Naive thymus-derived CD4-positive, alpha-beta T cell (primary cell): ENCODE data around the gene CDK5. TPM values are rescaled to one million over a fixed set of nuclear protein-coding genes. Genes with fewer than 3 reads are reported as not detected.
"Not testable (repeated sequence)": the region's sequence is repeated elsewhere in the genome, so short reads cannot be mapped to it uniquely, and the experiment has no call there.

Source experiments
- ATAC-seq: fragments of 150-1000 bp; cut with Tn5 transposase; 2 replicates; pipeline ENCODE4 v1.10.0; 2021; ENCODE audit warnings: mild to moderate bottlenecking, moderate library complexity
- CTCF ChIA-PET: fragments of 350-600 bp; sonication (Branson Sonifier 250); formaldehyde crosslinking; loops from one replicate; lab custom pipeline; 2021; ENCODE audit warnings: antibody characterized with exemption; lab: Charles Lee
- POLR2A ChIA-PET: fragments of 350-600 bp; sonication (Branson Sonifier 250); formaldehyde crosslinking; loops from one replicate; lab custom pipeline; 2021; ENCODE audit warnings: antibody characterized with exemption, inconsistent platforms; lab: Charles Lee
- DNase-seq, 9 donors: peaks; one replicate each; pipeline versions ENCODE4 v3.0.0 to v3.0.0-alpha.2; 2020 to 2022; ENCODE audit warnings: mixed read lengths in 1 of 9
- H3K27ac ChIP-seq: one replicate; pipeline ENCODE4 v1.7.0; 2013; ENCODE audit warnings: mild to moderate bottlenecking, low read depth, low read length, moderate library complexity
- H3K27me3 ChIP-seq, 2 donors: one replicate each; pipeline ENCODE4 v1.7.0; 2013; ENCODE audit warnings: low read length in 2 of 2, mild to moderate bottlenecking in 2 of 2, moderate library complexity in 2 of 2; ENCODE audit not compliant: control insufficient read depth in 2 of 2, insufficient read depth in 2 of 2
- H3K36me3 ChIP-seq, 3 experiments: 1 replicate in 2 of 3; 2 replicates in 1 of 3; pipeline ENCODE4 v1.7.0; 2013; ENCODE audit warnings: low read length in 3 of 3, mild to moderate bottlenecking in 3 of 3, moderate library complexity in 1 of 3; ENCODE audit not compliant: insufficient read depth in 3 of 3, control insufficient read depth in 2 of 3
- H3K4me1 ChIP-seq, 2 donors: one replicate each; pipeline ENCODE4 v1.7.0; 2013; ENCODE audit warnings: low read length in 2 of 2, mild to moderate bottlenecking in 2 of 2, moderate library complexity in 1 of 2; ENCODE audit not compliant: control insufficient read depth in 2 of 2, insufficient read depth in 2 of 2
- H3K4me3 ChIP-seq: 2 replicates; pipeline ENCODE4 v1.7.0; 2013; ENCODE audit warnings: mild to moderate bottlenecking, low read length
- H3K9me3 ChIP-seq, 3 experiments: 1 replicate in 2 of 3; 2 replicates in 1 of 3; pipeline ENCODE4 v1.7.0; 2013; ENCODE audit warnings: low read length in 3 of 3; ENCODE audit not compliant: control insufficient read depth in 2 of 3
- H3K27ac Mint-ChIP-seq, 9 donors: one replicate each; pipeline ENCODE4 v1.8.0; 2020 to 2022; ENCODE audit warnings: mixed read lengths in 9 of 9, mild to moderate bottlenecking in 8 of 9, moderate library complexity in 5 of 9, inconsistent platforms in 2 of 9
- H3K27me3 Mint-ChIP-seq, 5 donors: one replicate each; pipeline ENCODE4 v1.8.0; 2021 to 2022; ENCODE audit warnings: mixed read lengths in 5 of 5, mild to moderate bottlenecking in 1 of 5
- H3K36me3 Mint-ChIP-seq, 5 donors: one replicate each; pipeline ENCODE4 v1.8.0; 2020 to 2022; ENCODE audit warnings: mixed read lengths in 5 of 5, mild to moderate bottlenecking in 3 of 5, inconsistent platforms in 1 of 5
- H3K4me1 Mint-ChIP-seq, 7 donors: one replicate each; pipeline ENCODE4 v1.8.0; 2020 to 2022; ENCODE audit warnings: mixed read lengths in 7 of 7, mild to moderate bottlenecking in 3 of 7, inconsistent platforms in 1 of 7
- H3K4me3 Mint-ChIP-seq, 10 donors: one replicate each; pipeline ENCODE4 v1.8.0; 2020 to 2022; ENCODE audit warnings: mild to moderate bottlenecking in 10 of 10, mixed read lengths in 10 of 10, moderate library complexity in 6 of 10, inconsistent platforms in 2 of 10
- H3K9me3 Mint-ChIP-seq, 11 donors: one replicate each; pipeline ENCODE4 v1.8.0; 2020 to 2022; ENCODE audit warnings: mixed read lengths in 11 of 11, mild to moderate bottlenecking in 4 of 11, inconsistent platforms in 1 of 11, moderate library complexity in 1 of 11
- intact Hi-C, 2 donors: fragments of 100-400 bp; cut with micrococcal nuclease; formaldehyde crosslinking; loops; one replicate each; pipeline ENCODE4 v1.15.1; 2023
- polyA plus RNA-seq, 2 donors: library from polyadenylated mRNA; unstranded; fragments of 300-500 nt; fragmentation: Illumina TruSeq; gene quantifications; one replicate each; pipeline ENCODE4 v1.2.3, GENCODE V29; 2021
- total RNA-seq, 6 experiments: library from RNA in 5 of 6; stranded (reverse) in 5 of 6; gene quantifications; 1 replicate in 5 of 6; 2 replicates in 1 of 6; pipeline ENCODE4 v1.2.3 and lab custom pipeline; 2021 to 2026

Gene CDK5
- total and polyA plus RNA-seq, 7 experiments from 2014 or later, result 4.2 to 20.2 (median 7.7) TPM

DNA sequence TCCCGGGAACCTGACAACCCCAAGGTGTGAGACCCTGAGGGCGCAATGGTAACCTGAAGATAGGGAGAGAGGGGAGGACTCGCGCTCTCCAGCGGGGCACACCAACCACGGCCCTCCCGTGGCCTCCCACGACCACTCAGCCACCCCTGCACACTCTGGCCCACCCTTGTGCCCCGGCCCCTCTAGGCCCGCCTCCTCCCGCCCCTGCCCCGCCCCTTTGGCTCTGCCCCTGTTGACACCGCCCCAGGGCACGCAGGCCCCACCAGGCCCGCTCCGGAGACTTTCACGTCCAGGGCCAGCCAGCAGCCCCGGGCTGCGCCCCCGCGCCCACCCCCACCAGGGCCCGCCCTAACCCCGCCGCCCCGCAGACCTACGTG is 44.4 kb downstream of the CDK5 start:
- no peak for ATAC-seq
- H3K4me3 ChIP-seq, result peak overlapping the region; percentile 27
- H3K27me3 Mint-ChIP-seq, result peaks cover 0 to 7% (median 0%) of the 10 kb centered on the region in 5 donors
- POLR2A ChIA-PET, result interaction anchor here (1.0 to 4.9 kb wide), 8 partner anchors 15 to 645 kb away, joined by 3 to 34 read pairs (median 6); partner anchors contain the start of genes ABCB8, CDK5 and REPIN1
- peaks cover 54 to 89% of the 10 kb centered on the region in 2 donors for H3K4me1 ChIP-seq
- DNase-seq, result no peak
- H3K27ac ChIP-seq, result peak overlapping the region; percentile 97
- CTCF ChIA-PET, result interaction anchor here (0.7 to 2.4 kb wide), 6 partner anchors 15 to 291 kb away, joined by 3 to 14 read pairs (median 4); partner anchors contain the start of gene NOS3
- peaks cover 0 to 4% (median 0%) of the 10 kb centered on the region in 11 donors for H3K9me3 Mint-ChIP-seq
- H3K4me3 Mint-ChIP-seq, result peak overlapping the region; percentile 78 to 98 (median 92)
- intact Hi-C loops, result loop anchor here (1.0 to 5.0 kb wide), 12 partner anchors 15 to 691 kb away; partner anchors contain the start of genes ABCB8 (in 2 of the 2), ABCF2 (in 1 of the 2), ACTR3C (in 1 of the 2) and AGAP3 (in 1 of the 2)
- no peaks in the 10 kb centered on the region for H3K36me3 ChIP-seq
- no peaks in the 10 kb centered on the region for H3K27me3 ChIP-seq
- peaks cover 0 to 20% (median 0%) of the 10 kb centered on the region in 5 donors for H3K36me3 Mint-ChIP-seq
- H3K9me3 ChIP-seq, result no peaks in the 10 kb centered on the region
- peaks cover 53 to 90% (median 82%) of the 10 kb centered on the region in 7 donors for H3K4me1 Mint-ChIP-seq
- H3K27ac Mint-ChIP-seq, result peak overlapping the region; percentile 96 to 100 (median 99)

- Mint-ChIP-seq H3K4me1 (peaks cover 52 to 90% (median 82%) of the 10 kb centered on the region in 7 donors), H3K27me3 (peaks cover 0 to 5% (median 0%) of the 10 kb centered on the region in 5 donors), H3K9me3 (peaks cover 0 to 4% (median 0%) of the 10 kb centered on the region in 11 donors), H3K36me3 (peaks cover 0 to 20% (median 0%) of the 10 kb centered on the region in 5 donors), H3K27ac (peak overlapping the region; percentile 81 to 99 (median 98)), H3K4me3 (peak overlapping the region; percentile 42 to 91 (median 74))
- Histone ChIP-seq H3K4me1 (peaks cover 56 to 89% of the 10 kb centered on the region in 2 donors), H3K36me3 (no peaks in the 10 kb centered on the region), H3K27ac (peak overlapping the region; percentile 97), H3K4me3 (peak overlapping the region; percentile 27), H3K27me3 (no peaks in the 10 kb centered on the region), H3K9me3 (no peaks in the 10 kb centered on the region)
- DNase-seq, result peak in 3 of 9 donors; percentile 22 to 41 (median 35)
- intact Hi-C loops, result loop anchor here (1.0 to 5.0 kb wide), 12 partner anchors 15 to 691 kb away; partner anchors contain the start of genes ABCB8 (in 2 of the 2), ABCF2 (in 1 of the 2), ACTR3C (in 1 of the 2) and AGAP3 (in 1 of the 2)
- peak; percentile 8 for ATAC-seq
- CTCF ChIA-PET, result interaction anchor here (0.7 to 2.4 kb wide), 4 partner anchors 16 to 98 kb away, joined by 3 to 14 read pairs (median 6); partner anchors contain the start of gene ABCB8
- POLR2A ChIA-PET, result interaction anchor here (0.5 to 4.9 kb wide), 5 partner anchors 14 to 267 kb away, joined by 3 to 34 read pairs (median 6); no protein-coding TSS in a partner anchor
Measured at GRCh38 chr7:151012911-151013347, 44.8 kb downstream of the CDK5 start.

DNA sequence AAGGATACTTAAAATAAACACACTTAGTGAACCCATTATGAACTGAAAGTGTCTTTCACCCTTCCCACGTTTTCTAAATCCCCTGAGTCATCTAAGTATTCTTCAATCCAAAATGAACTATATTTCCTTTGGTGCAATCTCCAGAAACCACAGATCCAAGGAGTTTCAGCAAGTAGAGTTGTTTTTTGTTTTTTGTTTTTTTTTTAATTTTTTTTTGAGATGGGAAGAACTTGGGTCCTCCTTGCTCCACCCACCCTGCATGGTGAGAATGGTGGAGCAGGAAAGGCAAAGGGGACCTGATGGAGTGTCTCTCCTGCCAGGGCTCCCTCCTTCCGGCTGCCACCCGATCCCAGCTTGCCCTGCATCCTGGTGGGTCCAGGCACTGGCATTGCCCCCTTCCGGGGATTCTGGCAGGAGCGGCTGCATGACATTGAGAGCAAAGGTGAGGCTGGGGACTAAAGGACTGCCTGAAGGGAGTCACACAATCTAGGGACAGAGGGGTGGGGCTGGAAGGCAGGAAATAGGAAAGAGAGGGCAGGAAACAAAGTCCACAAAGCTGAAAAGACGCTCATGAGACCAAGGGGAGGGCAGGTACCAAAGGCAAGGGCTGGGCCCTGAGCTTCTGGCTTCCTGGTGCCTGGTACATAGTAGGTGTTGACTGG is 45.5 kb downstream of the CDK5 start:
- ChIA-PET CTCF (interaction anchor here (0.6 to 5.1 kb wide), 8 partner anchors 15 to 99 kb away, joined by 3 to 28 read pairs (median 4); partner anchors contain the start of gene ABCB8), POLR2A (interaction anchor here (0.5 to 4.9 kb wide), 5 partner anchors 13 to 267 kb away, joined by 3 to 34 read pairs (median 4); no protein-coding TSS in a partner anchor)
- ATAC-seq, result no peak
- Mint-ChIP-seq H3K27ac (peak overlapping the region; percentile 81 to 99 (median 98)), H3K4me3 (peak overlapping the region; percentile 42 to 91 (median 74)), H3K9me3 (peaks cover 0 to 4% (median 0%) of the 10 kb centered on the region in 11 donors), H3K27me3 (no peaks in the 10 kb centered on the region), H3K4me1 (peaks cover 55 to 90% (median 81%) of the 10 kb centered on the region in 7 donors), H3K36me3 (peaks cover 0 to 20% (median 0%) of the 10 kb centered on the region in 5 donors)
- no peak overlapping the region for H3K4me3 ChIP-seq
- H3K4me1 ChIP-seq, result peaks cover 64 to 89% of the 10 kb centered on the region in 2 donors
- no peaks in the 10 kb centered on the region for H3K27me3 ChIP-seq
- peak in 1 of 9 donors; percentile 18 for DNase-seq
- H3K27ac ChIP-seq, result peak overlapping the region; percentile 97
- no peaks in the 10 kb centered on the region for H3K9me3 ChIP-seq
- no peaks in the 10 kb centered on the region for H3K36me3 ChIP-seq
- intact Hi-C loops, result loop anchor here (2.0 to 5.0 kb wide), 5 partner anchors 37 to 690 kb away; partner anchors contain the start of genes ABCF2 (in 1 of the 2), ACTR3C (in 1 of the 2), AGAP3 (in 1 of the 2) and LRRC61 (in 1 of the 2)

DNA sequence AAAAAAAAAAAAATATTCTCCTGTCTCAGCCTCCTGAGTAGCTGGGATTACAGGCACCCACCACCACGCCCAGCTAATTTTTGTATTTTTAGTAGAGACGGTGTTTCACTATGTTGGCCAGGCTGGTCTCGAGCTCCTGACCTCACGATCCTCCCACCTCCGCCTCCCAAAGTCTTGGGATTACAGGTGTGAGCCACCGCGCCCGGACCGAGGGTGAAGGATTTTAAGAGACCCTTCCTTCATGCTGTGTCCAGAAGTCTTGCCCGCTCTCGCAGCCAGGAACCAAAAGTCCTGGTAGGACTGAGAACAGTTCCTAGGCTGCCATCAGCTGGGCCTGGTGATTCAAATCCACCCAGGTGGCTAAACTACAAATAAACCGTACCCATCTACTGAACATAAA is 46.1 kb downstream of the CDK5 start:
- POLR2A ChIA-PET, result interaction anchor here (0.9 to 4.9 kb wide), 6 partner anchors 8 to 436 kb away, joined by 3 to 33 read pairs (median 7); partner anchors contain the start of gene ABCB8
- H3K9me3 Mint-ChIP-seq, H3K9me3 ChIP-seq, H3K27me3 Mint-ChIP-seq, H3K36me3 ChIP-seq, H3K27me3 ChIP-seq, H3K4me3 ChIP-seq, DNase-seq, ATAC-seq: not testable (repeated sequence)
- H3K4me1 Mint-ChIP-seq, result peaks cover 53 to 90% (median 77%) of the 10 kb centered on the region in 7 donors
- H3K36me3 Mint-ChIP-seq, result peaks cover 0 to 20% (median 0%) of the 10 kb centered on the region in 5 donors
- H3K27ac Mint-ChIP-seq, result peak overlapping the region; percentile 81 to 99 (median 98)
- Histone ChIP-seq H3K27ac (peak overlapping the region; percentile 97), H3K4me1 (peaks cover 64 to 89% of the 10 kb centered on the region in 2 donors)
- peak overlapping the region; percentile 42 to 91 (median 66) for H3K4me3 Mint-ChIP-seq
- CTCF ChIA-PET, result interaction anchor here (0.6 to 5.1 kb wide), 7 partner anchors 18 to 99 kb away, joined by 3 to 28 read pairs (median 5); partner anchors contain the start of gene NOS3
- intact Hi-C loops, result loop anchor here (2.0 to 5.0 kb wide), 5 partner anchors 37 to 689 kb away; partner anchors contain the start of genes ABCF2 (in 1 of the 2), ACTR3C (in 1 of the 2), AGAP3 (in 1 of the 2) and LRRC61 (in 1 of the 2)

GRCh38 chr7:151011097-151011409 is 46.6 kb downstream of the CDK5 start:
- Mint-ChIP-seq H3K27me3 (no peaks in the 10 kb centered on the region), H3K36me3 (peaks cover 0 to 20% (median 0%) of the 10 kb centered on the region in 5 donors), H3K4me3 (peak overlapping the region; percentile 37 to 85 (median 66)), H3K27ac (peak overlapping the region; percentile 81 to 99 (median 94)), H3K4me1 (peaks cover 49 to 90% (median 75%) of the 10 kb centered on the region in 7 donors), H3K9me3 (peaks cover 0 to 4% (median 0%) of the 10 kb centered on the region in 11 donors)
- intact Hi-C loops, result loop anchor here (5.0 kb wide), 3 partner anchors 216 to 689 kb away; partner anchors contain the start of genes ABCF2 (in 1 of the 2), ACTR3C (in 1 of the 2) and LRRC61 (in 1 of the 2)
- H3K4me3 ChIP-seq, result no peak overlapping the region
- no peaks in the 10 kb centered on the region for H3K9me3 ChIP-seq
- peaks cover 64 to 87% of the 10 kb centered on the region in 2 donors for H3K4me1 ChIP-seq
- H3K36me3 ChIP-seq, result no peaks in the 10 kb centered on the region
- DNase-seq (no peak), ATAC-seq (no peak)
- H3K27me3 ChIP-seq, result no peaks in the 10 kb centered on the region
- CTCF ChIA-PET, result interaction anchor here (0.6 to 5.1 kb wide), 9 partner anchors 9 to 530 kb away, joined by 3 to 28 read pairs (median 4); partner anchors contain the start of gene NOS3
- POLR2A ChIA-PET, result interaction anchor here (0.7 to 4.9 kb wide), 13 partner anchors 9 to 435 kb away, joined by 3 to 33 read pairs (median 5); partner anchors contain the start of genes ABCB8 and NOS3
- peak overlapping the region; percentile 73 for H3K27ac ChIP-seq
